Astrocyte of the cerebellum (primary cell): Measurements from ENCODE around the gene CPAMD8.

ENCODE experiments used
- DNase-seq: peaks from one replicate; pipeline ENCODE4 v3.0.0-alpha.2; 2011; ENCODE audit warnings: low read depth
- H3K4me3 ChIP-seq: 2 replicates; pipeline ENCODE4 v1.5.1; 2011; ENCODE audit warnings: mild to moderate bottlenecking, low read depth, low read length, moderate library complexity
- in situ Hi-C: cut with HindIII; loops from 2 replicates; pipeline ENCODE4 v1.10.0; 2017; ENCODE audit warnings: low sequenced_read_pairs
- TF ChIP-seq, protein P1 (sequence below): IDR thresholded peaks from 2 replicates; pipeline ENCODE4 v1.5.1; 2012; ENCODE audit warnings: low read length, low read depth, moderate library complexity, mild to moderate bottlenecking; ENCODE audit errors: missing control alignments

Gene CPAMD8

GRCh38 chr19:16892436-16892835 is 134.2 kb downstream of the CPAMD8 start:
- TF ChIP-seq, protein P1, sequence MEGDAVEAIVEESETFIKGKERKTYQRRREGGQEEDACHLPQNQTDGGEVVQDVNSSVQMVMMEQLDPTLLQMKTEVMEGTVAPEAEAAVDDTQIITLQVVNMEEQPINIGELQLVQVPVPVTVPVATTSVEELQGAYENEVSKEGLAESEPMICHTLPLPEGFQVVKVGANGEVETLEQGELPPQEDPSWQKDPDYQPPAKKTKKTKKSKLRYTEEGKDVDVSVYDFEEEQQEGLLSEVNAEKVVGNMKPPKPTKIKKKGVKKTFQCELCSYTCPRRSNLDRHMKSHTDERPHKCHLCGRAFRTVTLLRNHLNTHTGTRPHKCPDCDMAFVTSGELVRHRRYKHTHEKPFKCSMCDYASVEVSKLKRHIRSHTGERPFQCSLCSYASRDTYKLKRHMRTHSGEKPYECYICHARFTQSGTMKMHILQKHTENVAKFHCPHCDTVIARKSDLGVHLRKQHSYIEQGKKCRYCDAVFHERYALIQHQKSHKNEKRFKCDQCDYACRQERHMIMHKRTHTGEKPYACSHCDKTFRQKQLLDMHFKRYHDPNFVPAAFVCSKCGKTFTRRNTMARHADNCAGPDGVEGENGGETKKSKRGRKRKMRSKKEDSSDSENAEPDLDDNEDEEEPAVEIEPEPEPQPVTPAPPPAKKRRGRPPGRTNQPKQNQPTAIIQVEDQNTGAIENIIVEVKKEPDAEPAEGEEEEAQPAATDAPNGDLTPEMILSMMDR: no peak
- H3K4me3 ChIP-seq: no peak overlapping the region
- DNase-seq: no peak
- in situ Hi-C loops: no loop called here

DNA sequence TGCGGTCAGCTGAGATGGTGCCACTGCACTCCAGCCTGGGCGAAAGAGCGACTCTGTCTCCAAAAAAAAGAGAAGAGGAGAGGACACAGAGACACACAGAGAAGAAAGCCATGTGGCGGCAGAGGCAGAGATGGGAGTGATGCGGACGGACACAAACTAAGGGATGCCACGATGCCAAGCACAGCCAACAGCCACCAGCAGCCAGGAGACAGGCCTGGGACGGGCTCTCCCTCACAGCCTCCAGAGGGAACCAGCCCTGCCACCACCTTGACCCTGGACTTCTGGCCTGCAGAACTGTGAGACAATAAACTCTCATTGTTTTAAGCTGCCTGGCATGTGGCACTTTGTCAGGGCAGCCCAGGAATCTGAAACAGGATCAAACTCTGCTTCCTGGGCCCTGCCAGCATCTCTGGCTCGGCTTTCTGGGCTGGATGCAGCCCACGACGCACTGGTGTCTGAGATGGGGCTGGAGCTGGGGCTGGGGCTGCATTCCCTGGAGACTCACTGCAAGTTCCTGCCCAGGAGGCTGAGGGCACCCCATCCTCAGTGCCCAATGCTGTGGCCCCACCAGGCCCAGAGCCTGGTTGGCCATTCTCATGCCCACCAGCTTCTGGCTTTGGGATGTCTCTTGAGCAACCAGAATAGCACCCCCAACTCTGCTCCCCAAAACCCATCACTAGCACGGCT is 134.8 kb downstream of the CPAMD8 start:
- no peak for DNase-seq
- no peak overlapping the region for H3K4me3 ChIP-seq
- in situ Hi-C loops: no loop called here
- TF ChIP-seq, protein P1: no peak

GRCh38 chr19:16890461-16891184 is 136.0 kb downstream of the CPAMD8 start:
- no peak for DNase-seq
- TF ChIP-seq, protein P1: no peak
- in situ Hi-C loops: no loop called here
- no peak overlapping the region for H3K4me3 ChIP-seq

GRCh38 chr19:16889883-16890460 is 136.6 kb downstream of the CPAMD8 start:
- no peak overlapping the region for H3K4me3 ChIP-seq
- in situ Hi-C loops: loop anchor here (10.0 kb wide), 1 partner anchor 145 kb away; no protein-coding TSS in a partner anchor

GRCh38 chr19:16889366-16889882 is 137.2 kb downstream of the CPAMD8 start:
- H3K4me3 ChIP-seq: no peak overlapping the region
- TF ChIP-seq, protein P1: no peak
- in situ Hi-C loops: loop anchor here (10.0 kb wide), 1 partner anchor 145 kb away; no protein-coding TSS in a partner anchor
- no peak for DNase-seq

More at GRCh38 chr19:16889883-16890460, 136.6 kb downstream of the CPAMD8 start:
- TF ChIP-seq, protein P1: no peak
- no peak for DNase-seq

DNA sequence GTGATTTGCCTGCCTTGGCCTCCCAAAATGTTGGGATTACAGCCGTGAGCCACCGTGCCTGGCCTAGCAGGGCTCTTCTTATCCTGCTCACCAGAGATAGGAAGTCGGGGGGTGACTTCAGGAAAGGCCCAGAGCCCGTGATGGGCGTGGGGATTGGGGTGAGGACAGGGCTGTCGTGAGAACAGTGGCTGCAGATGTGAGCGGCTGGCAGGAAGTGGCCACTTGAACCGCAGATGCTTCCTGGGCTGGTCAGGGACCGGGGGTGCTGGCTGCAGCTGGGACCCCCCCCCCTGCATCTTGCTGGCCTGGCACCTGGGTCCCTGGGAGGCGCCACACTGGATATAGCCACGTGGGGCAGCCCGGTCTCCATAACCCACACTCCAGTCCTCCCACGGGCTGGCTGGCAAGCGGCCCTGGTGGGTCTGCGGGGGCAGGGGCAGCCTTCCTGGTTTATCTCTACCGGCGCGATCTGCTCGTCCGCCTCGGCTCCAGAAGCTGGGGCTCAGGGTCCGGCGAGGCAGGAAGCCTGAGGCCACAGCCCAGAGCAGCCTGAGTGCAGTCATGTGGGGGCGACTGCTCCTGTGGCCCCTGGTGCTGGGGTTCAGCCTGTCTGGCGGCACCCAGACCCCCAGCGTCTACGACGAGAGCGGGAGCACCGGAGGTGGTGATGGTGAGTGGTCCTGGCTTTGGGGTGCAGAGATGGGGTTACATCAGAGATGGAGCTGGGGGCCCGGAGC is 137.8 kb downstream of the CPAMD8 start, which contains the start of gene F2RL3:
F2RL3 (plus strand) TSS at position 371 of the 737 bp plus-strand sequence; CDS start at position 562, 191 bp downstream.
- H3K4me3 ChIP-seq: no peak within 1 kb of the TSS
- no peak for DNase-seq
- TF ChIP-seq, protein P1: no peak
- in situ Hi-C loops: loop anchor here (10.0 kb wide), 1 partner anchor 146 kb away; no protein-coding TSS in a partner anchor
